ENCODE measurements around the gene COA1. TPM values are rescaled to one million over a fixed set of nuclear protein-coding genes. Genes with fewer than 3 reads are reported as not detected.

COA1 gene
- total RNA-seq, 1 donor from 2014 or later = 47.9 TPM

GRCh38 chr7:43624156-43624555, 105.2 kb downstream of the COA1 start:
- Histone ChIP-seq H3K4me3 (no peak overlapping the region), H3K4me1 (peaks cover 3% of the 10 kb centered on the region), H3K27me3 (no peaks in the 10 kb centered on the region), H3K9me3 (no peaks in the 10 kb centered on the region), H3K36me3 (peaks cover 62% of the 10 kb centered on the region), H3K27ac (no peak overlapping the region)
- TF ChIP-seq, protein P1, sequence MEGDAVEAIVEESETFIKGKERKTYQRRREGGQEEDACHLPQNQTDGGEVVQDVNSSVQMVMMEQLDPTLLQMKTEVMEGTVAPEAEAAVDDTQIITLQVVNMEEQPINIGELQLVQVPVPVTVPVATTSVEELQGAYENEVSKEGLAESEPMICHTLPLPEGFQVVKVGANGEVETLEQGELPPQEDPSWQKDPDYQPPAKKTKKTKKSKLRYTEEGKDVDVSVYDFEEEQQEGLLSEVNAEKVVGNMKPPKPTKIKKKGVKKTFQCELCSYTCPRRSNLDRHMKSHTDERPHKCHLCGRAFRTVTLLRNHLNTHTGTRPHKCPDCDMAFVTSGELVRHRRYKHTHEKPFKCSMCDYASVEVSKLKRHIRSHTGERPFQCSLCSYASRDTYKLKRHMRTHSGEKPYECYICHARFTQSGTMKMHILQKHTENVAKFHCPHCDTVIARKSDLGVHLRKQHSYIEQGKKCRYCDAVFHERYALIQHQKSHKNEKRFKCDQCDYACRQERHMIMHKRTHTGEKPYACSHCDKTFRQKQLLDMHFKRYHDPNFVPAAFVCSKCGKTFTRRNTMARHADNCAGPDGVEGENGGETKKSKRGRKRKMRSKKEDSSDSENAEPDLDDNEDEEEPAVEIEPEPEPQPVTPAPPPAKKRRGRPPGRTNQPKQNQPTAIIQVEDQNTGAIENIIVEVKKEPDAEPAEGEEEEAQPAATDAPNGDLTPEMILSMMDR (IDR thresholded peaks at IDR 0.05) = no peak
- intact Hi-C loops (cut with DNase I) = no loop called here
- ATAC-seq (no peak), DNase-seq (no peak)

- ATAC-seq = no peak
- Histone ChIP-seq H3K27ac (no peak overlapping the region), H3K9me3 (no peaks in the 10 kb centered on the region), H3K27me3 (no peaks in the 10 kb centered on the region), H3K36me3 (peaks cover 75% of the 10 kb centered on the region), H3K4me3 (no peak overlapping the region), H3K4me1 (peaks cover 3% of the 10 kb centered on the region)
- TF ChIP-seq, protein P1 (IDR thresholded peaks at IDR 0.05) = no peak
- intact Hi-C loops (cut with DNase I) = no loop called here
- no peak for DNase-seq
Observed at GRCh38 chr7:43621729-43622448, 107.4 kb downstream of the COA1 start.

- ATAC-seq = no peak
- TF ChIP-seq, protein P1 (IDR thresholded peaks at IDR 0.05) = no peak
- Histone ChIP-seq H3K36me3 (peaks cover 72% of the 10 kb centered on the region), H3K27ac (no peak overlapping the region), H3K4me1 (no peaks in the 10 kb centered on the region), H3K9me3 (no peaks in the 10 kb centered on the region), H3K27me3 (no peaks in the 10 kb centered on the region), H3K4me3 (no peak overlapping the region)
- intact Hi-C loops (cut with DNase I) = no loop called here
- no peak for DNase-seq
Observed at GRCh38 chr7:43619213-43620012, 109.9 kb downstream of the COA1 start.

DNA sequence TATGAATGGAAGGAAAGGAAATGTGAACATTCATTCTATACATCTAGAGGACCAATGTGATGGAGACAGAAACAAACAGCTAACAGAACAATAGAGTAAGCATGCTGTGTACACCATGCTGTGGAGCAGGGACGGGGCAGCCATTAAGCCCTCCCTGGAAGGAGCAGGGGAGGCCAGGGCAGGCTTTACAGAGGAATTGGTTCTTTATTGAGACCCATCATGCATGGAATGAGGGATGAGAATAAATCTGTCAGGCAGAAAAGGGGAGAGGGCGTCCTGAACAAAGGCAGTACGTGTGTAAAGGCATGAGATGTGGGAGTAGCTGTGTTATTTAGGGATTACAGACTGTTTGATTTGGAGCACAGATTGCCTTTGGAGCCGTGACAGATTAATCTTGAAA, 111.2 kb downstream of the COA1 start:
- intact Hi-C loops (cut with DNase I) = no loop called here
- H3K27ac ChIP-seq = no peak overlapping the region
- DNase-seq (no peak), ATAC-seq (no peak)
- peaks cover 61% of the 10 kb centered on the region for H3K36me3 ChIP-seq
- no peak overlapping the region for H3K4me3 ChIP-seq
- no peaks in the 10 kb centered on the region for H3K27me3 ChIP-seq
- TF ChIP-seq, protein P1 (IDR thresholded peaks at IDR 0.05) = no peak
- H3K4me1 ChIP-seq = no peaks in the 10 kb centered on the region
- H3K9me3 ChIP-seq = no peaks in the 10 kb centered on the region

DNA sequence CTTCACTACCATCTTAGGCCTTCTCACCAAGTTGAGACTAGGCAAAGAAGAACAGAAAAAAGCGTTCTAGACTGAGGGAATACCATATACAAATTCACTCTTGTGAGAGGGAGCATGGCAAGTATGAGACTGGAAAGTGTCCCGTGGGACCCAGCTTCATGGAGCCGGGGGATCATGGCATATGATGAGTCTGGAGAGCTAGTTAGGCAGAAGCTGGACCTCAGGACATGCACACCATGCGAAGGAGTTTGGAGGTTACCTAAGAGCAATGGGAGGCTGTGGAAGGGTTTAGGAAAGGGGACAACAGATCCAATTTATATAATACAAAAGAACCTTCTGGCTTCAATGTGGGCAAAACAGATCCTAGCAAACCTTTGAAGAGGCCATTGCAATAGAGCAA, 112.3 kb downstream of the COA1 start:
- Histone ChIP-seq H3K27me3 (no peaks in the 10 kb centered on the region), H3K36me3 (peaks cover 58% of the 10 kb centered on the region), H3K4me3 (no peak overlapping the region), H3K9me3 (no peaks in the 10 kb centered on the region), H3K4me1 (no peaks in the 10 kb centered on the region), H3K27ac (no peak overlapping the region)
- intact Hi-C loops (cut with DNase I) = no loop called here
- TF ChIP-seq, protein P1 (IDR thresholded peaks at IDR 0.05) = no peak
- DNase-seq = no peak
- ATAC-seq = no peak
